Measurements from ENCODE around the gene SHMT1.
"Not testable (repeated sequence)": the region's sequence is repeated elsewhere in the genome, so short reads cannot be mapped to it uniquely, and the experiment has no call there.

The SHMT1 gene

GRCh38 chr17:18363101-18364049, at the start of gene SHMT1:
TSS of gene SHMT1 (minus strand) at chr17:18363550. CDS start at chr17:18355981, 7,569 bp downstream.
- peak; percentile 52 to 83 for DNase-seq

- not testable (repeated sequence) for DNase-seq
Observed at GRCh38 chr17:18412001-18412538, 48.7 kb upstream of the SHMT1 start.

- peak in 1 of 2 experiments; percentile 3 for DNase-seq
Observed at GRCh38 chr17:18411377-18411864, 48.1 kb upstream of the SHMT1 start.

GRCh38 chr17:18410736-18411135, 47.4 kb upstream of the SHMT1 start:
- DNase-seq = not testable (repeated sequence)

- not testable (repeated sequence) for DNase-seq
Observed at GRCh38 chr17:18409321-18409720, 46.0 kb upstream of the SHMT1 start.

- DNase-seq = not testable (repeated sequence)
Observed at GRCh38 chr17:18408906-18409305, 45.6 kb upstream of the SHMT1 start.

GRCh38 chr17:18403604-18404003, 40.3 kb upstream of the SHMT1 start:
- DNase-seq = not testable (repeated sequence)

GRCh38 chr17:18403166-18403565, 39.8 kb upstream of the SHMT1 start:
- not testable (repeated sequence) for DNase-seq

- not testable (repeated sequence) for DNase-seq
Observed at GRCh38 chr17:18401872-18402590, 38.7 kb upstream of the SHMT1 start.

GRCh38 chr17:18388728-18389127, 25.4 kb upstream of the SHMT1 start:
- not testable (repeated sequence) for DNase-seq

GRCh38 chr17:18388266-18388665, 24.9 kb upstream of the SHMT1 start:
- not testable (repeated sequence) for DNase-seq

- not testable (repeated sequence) for DNase-seq
Observed at GRCh38 chr17:18387583-18387982, 24.2 kb upstream of the SHMT1 start.

- DNase-seq = not testable (repeated sequence)
Observed at GRCh38 chr17:18384271-18384670, 20.9 kb upstream of the SHMT1 start.

GRCh38 chr17:18383079-18383481, 19.7 kb upstream of the SHMT1 start:
- DNase-seq = not testable (repeated sequence)

GRCh38 chr17:18382441-18383078, 19.2 kb upstream of the SHMT1 start:
- DNase-seq = no peak

- no peak for DNase-seq
Observed at GRCh38 chr17:18381953-18382245, 18.5 kb upstream of the SHMT1 start.

- no peak for DNase-seq
Observed at GRCh38 chr17:18381158-18381952, 18.0 kb upstream of the SHMT1 start.

- no peak for DNase-seq
Observed at GRCh38 chr17:18380471-18381157, 17.3 kb upstream of the SHMT1 start.

- DNase-seq = no peak
Observed at GRCh38 chr17:18379246-18380146, 16.1 kb upstream of the SHMT1 start.

GRCh38 chr17:18378614-18379013, 15.3 kb upstream of the SHMT1 start:
- not testable (repeated sequence) for DNase-seq

All from NCI-H187 (cell line).